ENCODE results near the gene FREM1. TPM values are rescaled to one million over a fixed set of nuclear protein-coding genes. Genes with fewer than 3 reads are reported as not detected.

Gene FREM1
- total RNA-seq, 2 experiments from 2014 or later = not detected

GRCh38 chr9:14760060-14760459 lies 150.2 kb downstream of the FREM1 start:
- H3K4me3 Mint-ChIP-seq = no peak overlapping the region
- ATAC-seq = no peak
- peaks cover 6% of the 10 kb centered on the region for H3K27me3 Mint-ChIP-seq (ENCODE audit: low read depth)
- DNase-seq = no peak
- H3K27ac Mint-ChIP-seq = no peak overlapping the region
- no peaks in the 10 kb centered on the region for H3K36me3 Mint-ChIP-seq (ENCODE audit: low read depth)
- no peaks in the 10 kb centered on the region for H3K9me3 Mint-ChIP-seq (ENCODE audit: insufficient read depth)
- POLR2A ChIA-PET = no interaction called here
- CTCF ChIA-PET = no interaction called here
- no peaks in the 10 kb centered on the region for H3K4me1 Mint-ChIP-seq (ENCODE audit: low read depth)

GRCh38 chr9:14756291-14756690 lies 153.9 kb downstream of the FREM1 start:
- H3K36me3 Mint-ChIP-seq (ENCODE audit: low read depth) = no peaks in the 10 kb centered on the region
- ChIA-PET CTCF (no interaction called here), POLR2A (no interaction called here)
- H3K27ac Mint-ChIP-seq = no peak overlapping the region
- H3K4me1 Mint-ChIP-seq (ENCODE audit: low read depth) = no peaks in the 10 kb centered on the region
- H3K4me3 Mint-ChIP-seq = no peak overlapping the region
- no peaks in the 10 kb centered on the region for H3K27me3 Mint-ChIP-seq (ENCODE audit: low read depth)
- no peak for DNase-seq
- no peak for ATAC-seq
- H3K9me3 Mint-ChIP-seq (ENCODE audit: insufficient read depth) = no peaks in the 10 kb centered on the region

- ATAC-seq (no peak), DNase-seq (no peak)
- no peaks in the 10 kb centered on the region for H3K9me3 Mint-ChIP-seq (ENCODE audit: insufficient read depth)
- no peak overlapping the region for H3K4me3 Mint-ChIP-seq
- no peaks in the 10 kb centered on the region for H3K4me1 Mint-ChIP-seq (ENCODE audit: low read depth)
- H3K36me3 Mint-ChIP-seq (ENCODE audit: low read depth) = no peaks in the 10 kb centered on the region
- ChIA-PET POLR2A (no interaction called here), CTCF (no interaction called here)
- H3K27ac Mint-ChIP-seq = no peak overlapping the region
- H3K27me3 Mint-ChIP-seq (ENCODE audit: low read depth) = peaks cover 8% of the 10 kb centered on the region
Observed at GRCh38 chr9:14752871-14753270, 157.4 kb downstream of the FREM1 start.

GRCh38 chr9:14752271-14752670 lies 158.0 kb downstream of the FREM1 start:
- H3K27ac Mint-ChIP-seq = no peak overlapping the region
- no peaks in the 10 kb centered on the region for H3K4me1 Mint-ChIP-seq (ENCODE audit: low read depth)
- no peaks in the 10 kb centered on the region for H3K9me3 Mint-ChIP-seq (ENCODE audit: insufficient read depth)
- CTCF ChIA-PET = no interaction called here
- DNase-seq (no peak), ATAC-seq (no peak)
- no peaks in the 10 kb centered on the region for H3K36me3 Mint-ChIP-seq (ENCODE audit: low read depth)
- POLR2A ChIA-PET = no interaction called here
- H3K27me3 Mint-ChIP-seq (ENCODE audit: low read depth) = peaks cover 8% of the 10 kb centered on the region
- H3K4me3 Mint-ChIP-seq = no peak overlapping the region

- no peaks in the 10 kb centered on the region for H3K4me1 Mint-ChIP-seq (ENCODE audit: low read depth)
- no peak overlapping the region for H3K27ac Mint-ChIP-seq
- DNase-seq (no peak), ATAC-seq (no peak)
- H3K36me3 Mint-ChIP-seq (ENCODE audit: low read depth) = no peaks in the 10 kb centered on the region
- CTCF ChIA-PET = interaction anchor here (0.7 to 1.4 kb wide), 2 partner anchors 20 to 274 kb away, joined by 3 to 5 read pairs; no protein-coding TSS in a partner anchor
- POLR2A ChIA-PET = no interaction called here
- no peak overlapping the region for H3K4me3 Mint-ChIP-seq
- H3K9me3 Mint-ChIP-seq (ENCODE audit: insufficient read depth) = no peaks in the 10 kb centered on the region
- H3K27me3 Mint-ChIP-seq (ENCODE audit: low read depth) = peaks cover 8% of the 10 kb centered on the region
Observed at GRCh38 chr9:14750821-14751220, 159.4 kb downstream of the FREM1 start.

- Mint-ChIP-seq H3K27ac (no peak overlapping the region), H3K4me3 (no peak overlapping the region), H3K4me1 (ENCODE audit: low read depth) (no peaks in the 10 kb centered on the region), H3K36me3 (ENCODE audit: low read depth) (no peaks in the 10 kb centered on the region), H3K9me3 (ENCODE audit: insufficient read depth) (no peaks in the 10 kb centered on the region), H3K27me3 (ENCODE audit: low read depth) (peaks cover 8% of the 10 kb centered on the region)
- POLR2A ChIA-PET = no interaction called here
- CTCF ChIA-PET = interaction anchor here (0.7 to 1.4 kb wide), 2 partner anchors 21 to 273 kb away, joined by 3 to 5 read pairs; no protein-coding TSS in a partner anchor
- ATAC-seq = no peak
- DNase-seq = no peak
Observed at GRCh38 chr9:14749741-14750211, 160.5 kb downstream of the FREM1 start.

- peaks cover 12% of the 10 kb centered on the region for H3K27me3 Mint-ChIP-seq (ENCODE audit: low read depth)
- H3K4me3 Mint-ChIP-seq = no peak overlapping the region
- ATAC-seq (no peak), DNase-seq (no peak)
- CTCF ChIA-PET = no interaction called here
- H3K4me1 Mint-ChIP-seq (ENCODE audit: low read depth) = no peaks in the 10 kb centered on the region
- H3K36me3 Mint-ChIP-seq (ENCODE audit: low read depth) = no peaks in the 10 kb centered on the region
- POLR2A ChIA-PET = no interaction called here
- no peak overlapping the region for H3K27ac Mint-ChIP-seq
- H3K9me3 Mint-ChIP-seq (ENCODE audit: insufficient read depth) = no peaks in the 10 kb centered on the region
Observed at GRCh38 chr9:14748373-14748772, 161.9 kb downstream of the FREM1 start.

GRCh38 chr9:14747111-14747510 lies 163.1 kb downstream of the FREM1 start:
- Mint-ChIP-seq H3K27me3 (ENCODE audit: low read depth) (peaks cover 12% of the 10 kb centered on the region), H3K36me3 (ENCODE audit: low read depth) (no peaks in the 10 kb centered on the region), H3K27ac (no peak overlapping the region), H3K9me3 (ENCODE audit: insufficient read depth) (no peaks in the 10 kb centered on the region), H3K4me1 (ENCODE audit: low read depth) (no peaks in the 10 kb centered on the region), H3K4me3 (no peak overlapping the region)
- DNase-seq (no peak), ATAC-seq (no peak)
- ChIA-PET POLR2A (no interaction called here), CTCF (no interaction called here)

GRCh38 chr9:14746626-14747025 lies 163.6 kb downstream of the FREM1 start:
- Mint-ChIP-seq H3K27ac (no peak overlapping the region), H3K36me3 (ENCODE audit: low read depth) (no peaks in the 10 kb centered on the region), H3K9me3 (ENCODE audit: insufficient read depth) (no peaks in the 10 kb centered on the region), H3K4me1 (ENCODE audit: low read depth) (no peaks in the 10 kb centered on the region), H3K4me3 (no peak overlapping the region), H3K27me3 (ENCODE audit: low read depth) (peaks cover 12% of the 10 kb centered on the region)
- DNase-seq (no peak), ATAC-seq (no peak)
- POLR2A ChIA-PET = no interaction called here
- CTCF ChIA-PET = no interaction called here

GRCh38 chr9:14744768-14745167 lies 165.5 kb downstream of the FREM1 start:
- ATAC-seq (no peak), DNase-seq (no peak)
- POLR2A ChIA-PET = no interaction called here
- no peak overlapping the region for H3K4me3 Mint-ChIP-seq
- H3K27me3 Mint-ChIP-seq (ENCODE audit: low read depth) = peaks cover 11% of the 10 kb centered on the region
- H3K9me3 Mint-ChIP-seq (ENCODE audit: insufficient read depth) = no peaks in the 10 kb centered on the region
- H3K36me3 Mint-ChIP-seq (ENCODE audit: low read depth) = no peaks in the 10 kb centered on the region
- no peak overlapping the region for H3K27ac Mint-ChIP-seq
- no peaks in the 10 kb centered on the region for H3K4me1 Mint-ChIP-seq (ENCODE audit: low read depth)
- CTCF ChIA-PET = no interaction called here

- CTCF ChIA-PET = no interaction called here
- ATAC-seq (no peak), DNase-seq (no peak)
- Mint-ChIP-seq H3K27me3 (ENCODE audit: low read depth) (peaks cover 5% of the 10 kb centered on the region), H3K36me3 (ENCODE audit: low read depth) (no peaks in the 10 kb centered on the region), H3K9me3 (ENCODE audit: insufficient read depth) (no peaks in the 10 kb centered on the region), H3K4me3 (no peak overlapping the region), H3K27ac (no peak overlapping the region), H3K4me1 (ENCODE audit: low read depth) (no peaks in the 10 kb centered on the region)
- POLR2A ChIA-PET = no interaction called here
Observed at GRCh38 chr9:14741369-14741768, 168.9 kb downstream of the FREM1 start.

- H3K4me1 Mint-ChIP-seq (ENCODE audit: low read depth) = no peaks in the 10 kb centered on the region
- H3K4me3 Mint-ChIP-seq = no peak overlapping the region
- H3K9me3 Mint-ChIP-seq (ENCODE audit: insufficient read depth) = no peaks in the 10 kb centered on the region
- no peak overlapping the region for H3K27ac Mint-ChIP-seq
- H3K27me3 Mint-ChIP-seq (ENCODE audit: low read depth) = peaks cover 2% of the 10 kb centered on the region
- ATAC-seq = no peak
- DNase-seq = no peak
- no peaks in the 10 kb centered on the region for H3K36me3 Mint-ChIP-seq (ENCODE audit: low read depth)
- ChIA-PET CTCF (no interaction called here), POLR2A (no interaction called here)
Observed at GRCh38 chr9:14733133-14733532, 177.1 kb downstream of the FREM1 start.

GRCh38 chr9:14731294-14731981 lies 178.8 kb downstream of the FREM1 start:
- Mint-ChIP-seq H3K27ac (no peak overlapping the region), H3K4me1 (ENCODE audit: low read depth) (no peaks in the 10 kb centered on the region), H3K4me3 (no peak overlapping the region), H3K27me3 (ENCODE audit: low read depth) (peaks cover 2% of the 10 kb centered on the region), H3K9me3 (ENCODE audit: insufficient read depth) (no peaks in the 10 kb centered on the region), H3K36me3 (ENCODE audit: low read depth) (no peaks in the 10 kb centered on the region)
- ATAC-seq = no peak
- ChIA-PET POLR2A (no interaction called here), CTCF (no interaction called here)
- no peak for DNase-seq

Measured in activated CD8-positive, alpha-beta T cell treated with anti-CD3 and anti-CD28 coated beads, Interleukin-2, amount 10 ng/mL, durations not matched to agents 7 days and 5 days (primary cell).